ENCODE measurements around the gene TTLL6.

DNA sequence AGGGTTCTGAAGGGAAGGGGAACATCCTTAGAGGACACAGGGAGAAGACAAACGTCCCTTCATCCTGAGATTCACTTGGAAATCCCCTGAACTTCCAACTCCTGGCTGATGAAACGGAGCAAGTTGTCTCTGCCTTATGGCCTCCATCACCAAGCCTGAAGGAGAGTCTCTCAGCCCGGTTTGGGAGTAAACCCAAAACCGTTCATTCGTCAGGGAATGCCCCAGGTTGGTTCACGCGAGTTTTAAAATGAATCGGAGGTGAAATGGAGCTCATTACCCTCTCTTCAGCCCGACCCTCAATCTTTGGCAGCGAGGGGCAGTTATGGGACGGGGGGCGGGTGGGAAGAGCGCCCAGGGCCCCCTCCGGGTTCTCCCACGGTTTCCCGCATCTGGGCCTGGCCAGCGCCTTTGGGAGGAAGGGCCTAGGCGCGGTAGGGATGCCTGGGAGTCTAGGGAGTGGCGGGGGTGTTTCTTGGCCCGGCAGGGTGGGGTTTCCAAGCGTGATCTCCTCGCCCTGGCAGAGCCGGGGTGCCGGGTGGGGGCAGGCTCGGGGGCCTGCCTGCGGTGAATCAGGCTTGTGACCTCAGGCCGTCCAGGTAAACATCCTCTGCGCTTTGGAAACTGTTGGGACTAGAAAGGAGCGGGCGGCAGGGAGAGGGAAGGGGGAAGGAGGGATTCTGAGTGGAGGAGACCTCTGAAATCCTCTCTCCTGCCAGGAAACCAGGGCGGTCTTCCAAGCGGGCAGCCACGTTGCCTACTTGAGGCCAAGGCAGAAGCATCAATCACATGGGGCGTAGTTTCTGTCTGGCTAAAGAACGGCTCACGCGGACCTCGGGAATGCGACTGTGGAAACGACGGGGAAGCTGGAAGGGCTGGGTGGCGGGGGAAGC, 64.4 kb downstream of the TTLL6 start:
- TF ChIP-seq, protein P1, sequence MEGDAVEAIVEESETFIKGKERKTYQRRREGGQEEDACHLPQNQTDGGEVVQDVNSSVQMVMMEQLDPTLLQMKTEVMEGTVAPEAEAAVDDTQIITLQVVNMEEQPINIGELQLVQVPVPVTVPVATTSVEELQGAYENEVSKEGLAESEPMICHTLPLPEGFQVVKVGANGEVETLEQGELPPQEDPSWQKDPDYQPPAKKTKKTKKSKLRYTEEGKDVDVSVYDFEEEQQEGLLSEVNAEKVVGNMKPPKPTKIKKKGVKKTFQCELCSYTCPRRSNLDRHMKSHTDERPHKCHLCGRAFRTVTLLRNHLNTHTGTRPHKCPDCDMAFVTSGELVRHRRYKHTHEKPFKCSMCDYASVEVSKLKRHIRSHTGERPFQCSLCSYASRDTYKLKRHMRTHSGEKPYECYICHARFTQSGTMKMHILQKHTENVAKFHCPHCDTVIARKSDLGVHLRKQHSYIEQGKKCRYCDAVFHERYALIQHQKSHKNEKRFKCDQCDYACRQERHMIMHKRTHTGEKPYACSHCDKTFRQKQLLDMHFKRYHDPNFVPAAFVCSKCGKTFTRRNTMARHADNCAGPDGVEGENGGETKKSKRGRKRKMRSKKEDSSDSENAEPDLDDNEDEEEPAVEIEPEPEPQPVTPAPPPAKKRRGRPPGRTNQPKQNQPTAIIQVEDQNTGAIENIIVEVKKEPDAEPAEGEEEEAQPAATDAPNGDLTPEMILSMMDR (IDR thresholded peaks at IDR 0.05; ENCODE audit: poor library complexity, severe bottlenecking) = no peak
- TF ChIP-seq EP300 (conservative IDR thresholded peaks at IDR 0.05; ENCODE audit: poor library complexity, severe bottlenecking) = no peak
- TF ChIP-seq SMC3 (conservative IDR thresholded peaks at IDR 0.05; ENCODE audit: poor library complexity) = no peak
- no peak for TF ChIP-seq EZH2 (IDR thresholded peaks at IDR 0.05; ENCODE audit: borderline replicate concordance, insufficient read depth, low read length, poor library complexity, severe bottlenecking)
- no peak for TF ChIP-seq POLR2AphosphoS5 (IDR thresholded peaks at IDR 0.05)
- no peak for TF ChIP-seq RAD21 (conservative IDR thresholded peaks at IDR 0.05)
- TF ChIP-seq, protein P2, sequence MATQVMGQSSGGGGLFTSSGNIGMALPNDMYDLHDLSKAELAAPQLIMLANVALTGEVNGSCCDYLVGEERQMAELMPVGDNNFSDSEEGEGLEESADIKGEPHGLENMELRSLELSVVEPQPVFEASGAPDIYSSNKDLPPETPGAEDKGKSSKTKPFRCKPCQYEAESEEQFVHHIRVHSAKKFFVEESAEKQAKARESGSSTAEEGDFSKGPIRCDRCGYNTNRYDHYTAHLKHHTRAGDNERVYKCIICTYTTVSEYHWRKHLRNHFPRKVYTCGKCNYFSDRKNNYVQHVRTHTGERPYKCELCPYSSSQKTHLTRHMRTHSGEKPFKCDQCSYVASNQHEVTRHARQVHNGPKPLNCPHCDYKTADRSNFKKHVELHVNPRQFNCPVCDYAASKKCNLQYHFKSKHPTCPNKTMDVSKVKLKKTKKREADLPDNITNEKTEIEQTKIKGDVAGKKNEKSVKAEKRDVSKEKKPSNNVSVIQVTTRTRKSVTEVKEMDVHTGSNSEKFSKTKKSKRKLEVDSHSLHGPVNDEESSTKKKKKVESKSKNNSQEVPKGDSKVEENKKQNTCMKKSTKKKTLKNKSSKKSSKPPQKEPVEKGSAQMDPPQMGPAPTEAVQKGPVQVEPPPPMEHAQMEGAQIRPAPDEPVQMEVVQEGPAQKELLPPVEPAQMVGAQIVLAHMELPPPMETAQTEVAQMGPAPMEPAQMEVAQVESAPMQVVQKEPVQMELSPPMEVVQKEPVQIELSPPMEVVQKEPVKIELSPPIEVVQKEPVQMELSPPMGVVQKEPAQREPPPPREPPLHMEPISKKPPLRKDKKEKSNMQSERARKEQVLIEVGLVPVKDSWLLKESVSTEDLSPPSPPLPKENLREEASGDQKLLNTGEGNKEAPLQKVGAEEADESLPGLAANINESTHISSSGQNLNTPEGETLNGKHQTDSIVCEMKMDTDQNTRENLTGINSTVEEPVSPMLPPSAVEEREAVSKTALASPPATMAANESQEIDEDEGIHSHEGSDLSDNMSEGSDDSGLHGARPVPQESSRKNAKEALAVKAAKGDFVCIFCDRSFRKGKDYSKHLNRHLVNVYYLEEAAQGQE (IDR thresholded peaks at IDR 0.05; ENCODE audit: borderline replicate concordance) = no peak
- TF ChIP-seq TAF1 (IDR thresholded peaks at IDR 0.05; ENCODE audit: low read depth) = no peak
- TF ChIP-seq MXI1 (conservative IDR thresholded peaks at IDR 0.05; ENCODE audit: poor library complexity, severe bottlenecking) = no peak
